Thymus (tissue), 11 donors: Measurements from ENCODE around the gene JAM3. TPM values are rescaled to one million over a fixed set of nuclear protein-coding genes. Genes with fewer than 3 reads are reported as not detected.
"Not testable (repeated sequence)": the region's sequence is repeated elsewhere in the genome, so short reads cannot be mapped to it uniquely, and the experiment has no call there.

Experiments
- DNase-seq, 9 donors: peaks; one replicate each; pipeline ENCODE4 v3.0.0-alpha.2; 2013; ENCODE audit warnings: low spot score in 9 of 9, low read depth in 6 of 9, missing footprints in 1 of 9
- H3K27ac ChIP-seq, 2 donors: one replicate each; pipeline ENCODE4 v1.5.1; 2013; ENCODE audit warnings: control low read depth in 1 of 2, low read depth in 1 of 2, low read length in 1 of 2, mild to moderate bottlenecking in 1 of 2, moderate library complexity in 1 of 2
- H3K27me3 ChIP-seq, 2 donors: one replicate each; pipeline ENCODE4 v1.5.1; 2013; ENCODE audit warnings: low read length in 1 of 2; ENCODE audit not compliant: control insufficient read depth in 2 of 2, insufficient read depth in 1 of 2
- H3K36me3 ChIP-seq, 2 donors: one replicate each; pipeline ENCODE4 v1.5.1; 2013; ENCODE audit warnings: low read length in 1 of 2, mild to moderate bottlenecking in 1 of 2, moderate library complexity in 1 of 2; ENCODE audit not compliant: control insufficient read depth in 2 of 2, insufficient read depth in 2 of 2
- H3K4me1 ChIP-seq, 2 donors: one replicate each; pipeline ENCODE4 v1.5.1; 2013; ENCODE audit warnings: low read length in 2 of 2; ENCODE audit not compliant: control insufficient read depth in 2 of 2, insufficient read depth in 2 of 2
- H3K4me3 ChIP-seq, 2 donors: one replicate each; pipeline ENCODE4 v1.5.1; 2013; ENCODE audit warnings: low read length in 2 of 2, control low read depth in 1 of 2, mild to moderate bottlenecking in 1 of 2
- H3K9me3 ChIP-seq, 2 donors: one replicate each; pipeline ENCODE4 v1.5.1; 2013; ENCODE audit warnings: low read length in 1 of 2, mild to moderate bottlenecking in 1 of 2; ENCODE audit not compliant: control insufficient read depth in 2 of 2, insufficient read depth in 1 of 2
- WGBS: extraction: QIAGEN DNeasy Blood & Tissue Kit; methylation state at CpG from one replicate; pipeline ENCODE4 v1.1.7; 2013; 5-methylcytosine and 5-hydroxymethylcytosine counted together
- polyA plus RNA-seq: library from polyadenylated mRNA; stranded (reverse); fragments of 200-250 nt; gene quantifications from one replicate; pipeline ENCODE4 v1.2.3, GENCODE V29; 2013
- total RNA-seq: library from RNA; stranded (reverse); fragments of 120-200 nt; gene quantifications from one replicate; pipeline ENCODE4 v1.2.4, GENCODE V29; 2013
- donor health status: healthy.

The JAM3 gene
- total and polyA plus RNA-seq, 2 donors: 15.8 to 19.3 TPM

GRCh38 chr11:134170919-134171281 lies 102.0 kb downstream of the JAM3 start:
- Histone ChIP-seq H3K9me3 (no peaks in the 10 kb centered on the region), H3K27me3 (no peaks in the 10 kb centered on the region), H3K36me3 (peaks cover 62 to 65% of the 10 kb centered on the region in 2 donors), H3K4me3 (no peak overlapping the region), H3K27ac (no peak overlapping the region), H3K4me1 (no peaks in the 10 kb centered on the region)
- no peak for DNase-seq
- 96% methylated on average over 5 of the region's 5 CpGs for WGBS

GRCh38 chr11:134171951-134172350 lies 103.1 kb downstream of the JAM3 start:
- WGBS: 98% methylated on average over 10 of the region's 10 CpGs
- Histone ChIP-seq H3K27ac (no peak overlapping the region), H3K4me1 (no peaks in the 10 kb centered on the region), H3K9me3 (no peaks in the 10 kb centered on the region), H3K27me3 (no peaks in the 10 kb centered on the region), H3K4me3 (no peak overlapping the region), H3K36me3 (peaks cover 70 to 76% of the 10 kb centered on the region in 2 donors)
- DNase-seq: no peak

- DNase-seq: no peak
- H3K27ac ChIP-seq: no peak overlapping the region
- WGBS: 97% methylated on average over 5 of the region's 5 CpGs
- no peak overlapping the region for H3K4me3 ChIP-seq
- peaks cover 64 to 80% of the 10 kb centered on the region in 2 donors for H3K36me3 ChIP-seq
- no peaks in the 10 kb centered on the region for H3K9me3 ChIP-seq
- H3K27me3 ChIP-seq: no peaks in the 10 kb centered on the region
- H3K4me1 ChIP-seq: no peaks in the 10 kb centered on the region
Observed at GRCh38 chr11:134173296-134173695, 104.4 kb downstream of the JAM3 start.

- H3K27ac ChIP-seq: no peak overlapping the region
- H3K36me3 ChIP-seq: peaks cover 52 to 70% of the 10 kb centered on the region in 2 donors
- no peaks in the 10 kb centered on the region for H3K4me1 ChIP-seq
- no peaks in the 10 kb centered on the region for H3K9me3 ChIP-seq
- WGBS: 99% methylated on average over 13 of the region's 13 CpGs
- no peak for DNase-seq
- no peak overlapping the region for H3K4me3 ChIP-seq
- no peaks in the 10 kb centered on the region for H3K27me3 ChIP-seq
Observed at GRCh38 chr11:134176284-134176683, 107.4 kb downstream of the JAM3 start.

GRCh38 chr11:134178032-134178674 lies 109.3 kb downstream of the JAM3 start:
- Histone ChIP-seq H3K27me3 (no peaks in the 10 kb centered on the region), H3K27ac (no peak overlapping the region), H3K4me1 (no peaks in the 10 kb centered on the region), H3K9me3 (no peaks in the 10 kb centered on the region), H3K36me3 (peaks cover 46 to 69% of the 10 kb centered on the region in 2 donors), H3K4me3 (no peak overlapping the region)
- 96% methylated on average over 5 of the region's 5 CpGs for WGBS
- no peak for DNase-seq

GRCh38 chr11:134181707-134182106 lies 112.8 kb downstream of the JAM3 start:
- 98% methylated on average over 4 of the region's 4 CpGs for WGBS
- Histone ChIP-seq H3K27me3 (no peaks in the 10 kb centered on the region), H3K9me3 (no peaks in the 10 kb centered on the region), H3K36me3 (peaks cover 43 to 75% of the 10 kb centered on the region in 2 donors), H3K27ac (no peak overlapping the region), H3K4me1 (no peaks in the 10 kb centered on the region), H3K4me3 (no peak overlapping the region)
- no peak for DNase-seq

- H3K4me1 ChIP-seq, H3K27me3 ChIP-seq, DNase-seq, H3K4me3 ChIP-seq, H3K27ac ChIP-seq, H3K9me3 ChIP-seq: not testable (repeated sequence)
- peaks cover 47 to 81% of the 10 kb centered on the region in 2 donors for H3K36me3 ChIP-seq
- WGBS: 98% methylated on average over 8 of the region's 8 CpGs
Observed at GRCh38 chr11:134188092-134188491, 119.2 kb downstream of the JAM3 start.

GRCh38 chr11:134196756-134197155 lies 127.9 kb downstream of the JAM3 start:
- no peak for DNase-seq
- no peak overlapping the region for H3K4me3 ChIP-seq
- H3K36me3 ChIP-seq: peaks cover 26 to 56% of the 10 kb centered on the region in 2 donors
- H3K4me1 ChIP-seq: no peaks in the 10 kb centered on the region
- WGBS: 97% methylated on average over 4 of the region's 4 CpGs
- no peak overlapping the region for H3K27ac ChIP-seq
- H3K9me3 ChIP-seq: no peaks in the 10 kb centered on the region
- H3K27me3 ChIP-seq: no peaks in the 10 kb centered on the region

- no peak overlapping the region for H3K4me3 ChIP-seq
- no peaks in the 10 kb centered on the region for H3K9me3 ChIP-seq
- no peaks in the 10 kb centered on the region for H3K27me3 ChIP-seq
- H3K36me3 ChIP-seq: peaks cover 32 to 61% of the 10 kb centered on the region in 2 donors
- no peak overlapping the region for H3K27ac ChIP-seq
- no peaks in the 10 kb centered on the region for H3K4me1 ChIP-seq
- no peak for DNase-seq
- 99% methylated on average over 9 of the region's 9 CpGs for WGBS
Observed at GRCh38 chr11:134199531-134199930, 130.7 kb downstream of the JAM3 start.
